Breast epithelium (tissue), 3 donors: Measurements from ENCODE around the gene TIAM2.

Source experiments
- POLR2A ChIP-seq: fragments of 450-650 bp; IDR thresholded peaks from one replicate; pipeline ENCODE4 v1.6.1; 2016; ENCODE audit warnings: antibody characterized with exemption, mild to moderate bottlenecking, moderate library complexity
- POLR2AphosphoS5 ChIP-seq, 3 donors: sonication (generic); formaldehyde crosslinking; IDR thresholded peaks; one replicate each; pipeline ENCODE4 v1.6.1; 2017; ENCODE audit warnings: antibody characterized with exemption in 3 of 3
- TF ChIP-seq, protein P1 (sequence below), 3 donors: fragments of 450-650 bp; IDR thresholded peaks; one replicate each; pipeline ENCODE4 v1.5.1; 2016 to 2017; ENCODE audit warnings: antibody characterized with exemption in 3 of 3, mild to moderate bottlenecking in 3 of 3, moderate library complexity in 3 of 3

DNA sequence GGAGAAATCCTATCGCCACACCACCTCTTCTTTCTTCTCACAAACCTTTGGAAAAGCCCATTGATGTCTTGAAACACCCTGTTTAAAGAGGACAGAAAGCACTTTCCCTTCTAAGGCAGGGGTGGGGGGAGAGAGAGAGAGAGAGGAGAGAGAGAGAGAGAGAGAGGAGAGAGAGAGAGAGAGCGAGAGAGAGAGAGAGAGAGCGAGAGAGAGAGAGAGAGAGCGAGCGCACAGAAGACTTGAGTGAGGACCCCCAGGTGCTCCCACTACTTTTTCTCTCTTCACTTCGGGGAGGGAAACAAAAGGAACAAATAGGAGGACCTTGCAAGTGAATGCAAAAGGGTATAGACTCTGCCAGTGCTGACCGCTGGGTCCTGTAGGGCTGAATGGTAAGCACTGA is 52.4 kb downstream of the TIAM2 start:
- TF ChIP-seq, protein P1, sequence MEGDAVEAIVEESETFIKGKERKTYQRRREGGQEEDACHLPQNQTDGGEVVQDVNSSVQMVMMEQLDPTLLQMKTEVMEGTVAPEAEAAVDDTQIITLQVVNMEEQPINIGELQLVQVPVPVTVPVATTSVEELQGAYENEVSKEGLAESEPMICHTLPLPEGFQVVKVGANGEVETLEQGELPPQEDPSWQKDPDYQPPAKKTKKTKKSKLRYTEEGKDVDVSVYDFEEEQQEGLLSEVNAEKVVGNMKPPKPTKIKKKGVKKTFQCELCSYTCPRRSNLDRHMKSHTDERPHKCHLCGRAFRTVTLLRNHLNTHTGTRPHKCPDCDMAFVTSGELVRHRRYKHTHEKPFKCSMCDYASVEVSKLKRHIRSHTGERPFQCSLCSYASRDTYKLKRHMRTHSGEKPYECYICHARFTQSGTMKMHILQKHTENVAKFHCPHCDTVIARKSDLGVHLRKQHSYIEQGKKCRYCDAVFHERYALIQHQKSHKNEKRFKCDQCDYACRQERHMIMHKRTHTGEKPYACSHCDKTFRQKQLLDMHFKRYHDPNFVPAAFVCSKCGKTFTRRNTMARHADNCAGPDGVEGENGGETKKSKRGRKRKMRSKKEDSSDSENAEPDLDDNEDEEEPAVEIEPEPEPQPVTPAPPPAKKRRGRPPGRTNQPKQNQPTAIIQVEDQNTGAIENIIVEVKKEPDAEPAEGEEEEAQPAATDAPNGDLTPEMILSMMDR (IDR thresholded peaks at IDR 0.05), result no peak
- TF ChIP-seq POLR2AphosphoS5 (IDR thresholded peaks at IDR 0.05), result no peak
- TF ChIP-seq POLR2A, result no peak
